Pancreas (tissue), 10 donors: Measurements from ENCODE around the gene IFNGR2. TPM values are rescaled to one million over a fixed set of nuclear protein-coding genes. Genes with fewer than 3 reads are reported as not detected.
"Not testable (repeated sequence)": the region's sequence is repeated elsewhere in the genome, so short reads cannot be mapped to it uniquely, and the experiment has no call there.

Experiments used
- ATAC-seq, 4 donors: fragments of 200-7000 bp; cut with Tn5 transposase; one replicate each; pipeline versions ENCODE4 v1.8.0 to v1.9.1; 2020; ENCODE audit warnings: mild to moderate bottlenecking in 4 of 4, moderate library complexity in 4 of 4
- DNase-seq, 6 donors: peaks; one replicate each; pipeline ENCODE4 v3.0.0-alpha.2; 2020
- FAIRE-seq: peaks from 2 replicates; lab custom pipeline; 2012; peaks lifted over from hg19 to GRCh38; lab: Jason Lieb, UNC
- H3K27ac ChIP-seq, 4 donors: fragments of 200-600 bp; sonication (generic); 1 replicate in 3 of 4; 2 replicates in 1 of 4; pipeline versions ENCODE4 v1.5.0 to v1.8.0; 2020
- H3K27me3 ChIP-seq, 4 donors: fragments of 200-600 bp; one replicate each; pipeline ENCODE4 v1.8.0; 2021
- H3K36me3 ChIP-seq, 3 donors: fragments of 200-600 bp; sonication (generic) in 1 of 3; one replicate each; pipeline versions ENCODE4 v1.5.0 to v1.8.0; 2020 to 2021
- H3K4me1 ChIP-seq, 3 donors: fragments of 200-600 bp; one replicate each; pipeline ENCODE4 v1.8.0; 2021
- H3K4me3 ChIP-seq, 4 donors: fragments of 200-600 bp; sonication (generic) in 2 of 4; one replicate each; pipeline versions ENCODE4 v1.5.0 to v1.8.0; 2020 to 2021
- H3K9me3 ChIP-seq, 4 donors: fragments of 200-600 bp; one replicate each; pipeline ENCODE4 v1.8.0; 2021
- WGBS, 2 donors: extraction: QIAGEN DNeasy Blood & Tissue Kit; methylation state at CpG; one replicate each; pipeline ENCODE4 v1.1.7; 2013; 5-methylcytosine and 5-hydroxymethylcytosine counted together
- intact Hi-C, 3 donors: fragments of 100-400 bp; cut with DNase I; formaldehyde crosslinking; loops; one replicate each; pipeline versions ENCODE4 v1.11.1 to v1.14.2; 2022
- polyA plus RNA-seq, 2 donors: library from polyadenylated mRNA; stranded (reverse); fragments of 200-250 nt; gene quantifications; one replicate each; pipeline ENCODE4 v1.2.3, GENCODE V29; 2013
- total RNA-seq, 6 donors: library from RNA; stranded (reverse); fragmentation: NEBNext Ultra II Directional in 4 of 6; extraction: Animal tissue kit (Norgen Biotek cat#: 25700) in 4 of 6; gene quantifications; one replicate each; pipeline versions ENCODE4 v1.2.1 to v1.2.4, GENCODE V29; 2021 to 2023
- TF ChIP-seq, protein P1 (sequence below), 4 donors: fragments of 200-600 bp; sonication (generic) in 3 of 4; IDR thresholded peaks; one replicate each; pipeline versions ENCODE4 v1.5.0 to v1.8.0; 2021; ENCODE audit warnings: antibody characterized with exemption in 4 of 4
- donor health status: healthy with polysubstance abuse.
- donor health status: DM: no; HTN: no; CAD: no; lungs with moderate emphysema.
- donor health status: DM: no; HTN: no; CAD: no.
- donor health status: control.
- donor health status: control.
- donor health status: Bipolar disorder and iron deficiency.
- donor health status: DM: yes; HTN: yes; CAD: no.
- donor health status: DM: no; HTN: no; CAD: no.
- donor health status: DM: no; HTN: no; CAD: no.
- donor health status: DM: yes; HTN: yes; CAD: no.

Gene IFNGR2
- total and polyA plus RNA-seq, 8 donors, result 10.1 to 56.5 (median 19.9) TPM

- WGBS, 2 donors, result 70 to 72% methylated on average over 6 of the region's 6 CpGs
- H3K36me3 ChIP-seq, result peaks cover 0 to 10% (median 0%) of the 10 kb centered on the region in 3 donors
- TF ChIP-seq, protein P1, sequence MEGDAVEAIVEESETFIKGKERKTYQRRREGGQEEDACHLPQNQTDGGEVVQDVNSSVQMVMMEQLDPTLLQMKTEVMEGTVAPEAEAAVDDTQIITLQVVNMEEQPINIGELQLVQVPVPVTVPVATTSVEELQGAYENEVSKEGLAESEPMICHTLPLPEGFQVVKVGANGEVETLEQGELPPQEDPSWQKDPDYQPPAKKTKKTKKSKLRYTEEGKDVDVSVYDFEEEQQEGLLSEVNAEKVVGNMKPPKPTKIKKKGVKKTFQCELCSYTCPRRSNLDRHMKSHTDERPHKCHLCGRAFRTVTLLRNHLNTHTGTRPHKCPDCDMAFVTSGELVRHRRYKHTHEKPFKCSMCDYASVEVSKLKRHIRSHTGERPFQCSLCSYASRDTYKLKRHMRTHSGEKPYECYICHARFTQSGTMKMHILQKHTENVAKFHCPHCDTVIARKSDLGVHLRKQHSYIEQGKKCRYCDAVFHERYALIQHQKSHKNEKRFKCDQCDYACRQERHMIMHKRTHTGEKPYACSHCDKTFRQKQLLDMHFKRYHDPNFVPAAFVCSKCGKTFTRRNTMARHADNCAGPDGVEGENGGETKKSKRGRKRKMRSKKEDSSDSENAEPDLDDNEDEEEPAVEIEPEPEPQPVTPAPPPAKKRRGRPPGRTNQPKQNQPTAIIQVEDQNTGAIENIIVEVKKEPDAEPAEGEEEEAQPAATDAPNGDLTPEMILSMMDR (IDR thresholded peaks at IDR 0.05), result no peak
- peaks cover 0 to 17% (median 4%) of the 10 kb centered on the region in 3 donors for H3K4me1 ChIP-seq
- FAIRE-seq, result no peak
- H3K27me3 ChIP-seq, result no peaks in the 10 kb centered on the region
- intact Hi-C loops, result no loop called here
- no peak overlapping the region for H3K4me3 ChIP-seq
- H3K27ac ChIP-seq, result no peak overlapping the region
- DNase-seq, result no peak
- ATAC-seq, result peak in 1 of 4 donors; percentile 42
- no peaks in the 10 kb centered on the region for H3K9me3 ChIP-seq
Observed at GRCh38 chr21:33360281-33360680, 42.9 kb upstream of the IFNGR2 start.

DNA sequence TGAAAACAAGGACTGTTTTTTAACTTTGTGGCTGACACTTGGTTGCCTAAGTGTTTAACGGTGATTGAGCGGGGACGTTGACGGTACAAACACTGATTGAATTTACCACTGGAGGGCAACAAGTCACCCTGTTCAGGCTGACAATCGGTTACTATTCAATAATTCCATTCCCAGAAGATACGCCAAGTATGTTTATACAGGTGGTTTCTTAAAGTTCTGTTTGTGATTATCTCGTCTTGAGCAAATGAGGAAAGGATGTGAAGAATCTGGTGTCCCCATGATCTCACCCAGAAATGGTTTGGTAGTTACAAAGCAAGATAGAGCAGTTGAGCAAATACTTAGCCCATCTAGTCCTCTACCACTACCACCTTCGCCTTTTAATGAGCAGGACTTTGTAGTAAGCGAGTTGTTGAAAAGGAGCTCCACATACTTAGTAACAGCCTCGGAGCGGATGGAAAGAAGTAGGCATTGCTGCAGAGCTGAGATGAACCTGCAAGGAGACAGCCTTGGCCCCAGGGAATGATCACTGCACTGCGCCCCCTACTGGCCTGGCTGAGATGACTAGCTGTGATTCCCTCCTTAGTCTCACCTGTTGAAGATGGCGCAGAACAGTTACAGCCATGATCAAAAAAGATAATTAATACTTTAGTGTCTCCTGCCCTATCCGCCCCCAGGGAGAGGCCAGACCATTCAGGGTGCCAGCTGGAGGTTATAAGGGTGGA is 42.2 kb upstream of the IFNGR2 start:
- Histone ChIP-seq H3K27ac (peak overlapping the region in 2 of 4 donors; percentile 43 to 45), H3K4me3 (peak overlapping the region in 2 of 4 donors; percentile 11 to 35), H3K36me3 (peaks cover 0 to 3% (median 0%) of the 10 kb centered on the region in 3 donors), H3K4me1 (peaks cover 0 to 17% (median 4%) of the 10 kb centered on the region in 3 donors), H3K9me3 (no peaks in the 10 kb centered on the region), H3K27me3 (no peaks in the 10 kb centered on the region)
- intact Hi-C loops, result no loop called here
- DNase-seq (peak; percentile 63 to 92 (median 82)), ATAC-seq (peak; percentile 92 to 94 (median 92)), FAIRE-seq (no peak)
- WGBS, 2 donors, result 6% methylated on average over 14 of the region's 14 CpGs
- TF ChIP-seq, protein P1 (IDR thresholded peaks at IDR 0.05), result peak; percentile 55 to 74 (median 64)

DNA sequence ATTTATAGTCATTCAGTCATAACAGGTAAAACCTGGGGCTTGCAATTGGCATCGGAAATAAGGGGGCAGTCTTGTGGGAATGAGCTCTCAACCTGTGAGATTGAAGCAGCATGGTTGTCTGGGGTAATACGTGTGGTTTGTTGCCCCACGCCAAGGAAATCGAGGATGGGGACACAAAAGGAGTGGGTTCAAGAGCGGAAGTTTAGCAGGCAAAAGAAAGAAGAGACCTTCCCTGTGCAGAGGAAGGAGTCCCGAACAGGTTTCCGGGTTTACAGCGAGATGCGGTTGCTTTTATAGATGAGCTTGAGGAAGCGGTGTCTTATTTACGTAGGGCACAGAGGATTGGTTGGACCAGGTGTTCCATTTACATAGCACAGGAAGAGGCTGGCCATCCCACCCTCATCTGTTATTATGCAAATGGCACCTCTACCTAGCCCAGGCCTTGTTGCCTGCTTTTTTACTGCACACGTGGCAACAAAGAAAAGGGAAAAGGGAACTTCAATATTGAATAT is 41.1 kb upstream of the IFNGR2 start:
- WGBS, 2 donors, result 39 to 42% methylated on average over 12 of the region's 12 CpGs
- intact Hi-C loops, result no loop called here
- Histone ChIP-seq H3K4me1 (peaks cover 0 to 17% (median 4%) of the 10 kb centered on the region in 3 donors), H3K27ac (peak overlapping the region in 2 of 4 donors; percentile 43 to 45), H3K27me3 (no peaks in the 10 kb centered on the region), H3K9me3 (no peaks in the 10 kb centered on the region), H3K36me3 (no peaks in the 10 kb centered on the region), H3K4me3 (no peak overlapping the region)
- DNase-seq (no peak), ATAC-seq (peak; percentile 25 to 56 (median 38)), FAIRE-seq (no peak)
- TF ChIP-seq, protein P1 (IDR thresholded peaks at IDR 0.05), result no peak

- WGBS, 2 donors, result 57 to 63% methylated on average over 10 of the region's 10 CpGs
- H3K27me3 ChIP-seq, H3K4me3 ChIP-seq, H3K36me3 ChIP-seq, DNase-seq, FAIRE-seq, H3K9me3 ChIP-seq, intact Hi-C loops: not testable (repeated sequence)
- Histone ChIP-seq H3K4me1 (peaks cover 0 to 17% (median 4%) of the 10 kb centered on the region in 3 donors), H3K27ac (peak overlapping the region in 2 of 4 donors; percentile 28 to 42)
- ATAC-seq, result peak in 2 of 4 donors; percentile 15 to 40
Observed at GRCh38 chr21:33363911-33364609, 39.2 kb upstream of the IFNGR2 start.

GRCh38 chr21:33364830-33365229 is 38.4 kb upstream of the IFNGR2 start:
- DNase-seq, result no peak
- no peak overlapping the region for H3K27ac ChIP-seq
- H3K36me3 ChIP-seq, result no peaks in the 10 kb centered on the region
- peaks cover 0 to 17% (median 4%) of the 10 kb centered on the region in 3 donors for H3K4me1 ChIP-seq
- ATAC-seq, result no peak
- intact Hi-C loops, result no loop called here
- no peaks in the 10 kb centered on the region for H3K9me3 ChIP-seq
- WGBS, 2 donors, result 68 to 79% methylated on average over 5 of the region's 5 CpGs
- no peak for FAIRE-seq
- no peak overlapping the region for H3K4me3 ChIP-seq
- no peaks in the 10 kb centered on the region for H3K27me3 ChIP-seq
- TF ChIP-seq, protein P1 (IDR thresholded peaks at IDR 0.05), result no peak
